HepG2 (cell line): ENCODE results near the gene MAPK14.

ENCODE experiments used
- CEBPB ChIP-seq: IDR thresholded peaks from 2 replicates; pipeline ENCODE4 v1.6.1; 2011; ENCODE audit warnings: low read depth, low read length, improper control_type of control experiment, borderline replicate concordance
- CTCF ChIP-seq: sonication (generic); formaldehyde crosslinking; IDR thresholded peaks from 2 replicates; pipeline ENCODE4 v1.5.0; 2020; ENCODE audit warnings: mild to moderate bottlenecking, missing genetic modification reagents, moderate library complexity
- EP300 ChIP-seq, 3 experiments: sonication (generic) in 1 of 3; formaldehyde crosslinking in 1 of 3; IDR thresholded peaks; 2 replicates each; pipeline versions ENCODE4 v1.5.1 to v1.6.1; 2011 to 2020; ENCODE audit warnings: low read depth in 2 of 3, low read length in 2 of 3, borderline replicate concordance in 1 of 3, improper control_type of control experiment in 1 of 3, mild to moderate bottlenecking in 1 of 3, missing genetic modification reagents in 1 of 3, moderate library complexity in 1 of 3
- FIP1L1 ChIP-seq: fragments of 200-400 bp; formaldehyde crosslinking; IDR thresholded peaks from 2 replicates; pipeline ENCODE4 v1.6.1; 2018; ENCODE audit warnings: low read depth, mild to moderate bottlenecking, low read length, moderate library complexity, borderline replicate concordance; ENCODE audit not compliant: insufficient read depth
- GATA4 ChIP-seq: sonication (generic); IDR thresholded peaks from 2 replicates; pipeline ENCODE4 v1.6.1; 2016; ENCODE audit warnings: antibody characterized with exemption, low read depth, borderline replicate concordance
- HMGXB4 ChIP-seq, 2 experiments: sonication (generic) in 1 of 2; formaldehyde crosslinking in 1 of 2; IDR thresholded peaks; 2 replicates each; pipeline versions ENCODE4 v1.4.0 to v1.6.1; 2018 to 2020; ENCODE audit warnings: missing genetic modification reagents in 2 of 2, borderline replicate concordance in 1 of 2, low read depth in 1 of 2, mild to moderate bottlenecking in 1 of 2, missing biosample characterization in 1 of 2
- JUN ChIP-seq: sonication (generic); formaldehyde crosslinking; IDR thresholded peaks from 2 replicates; pipeline ENCODE4 v1.4.0; 2020; ENCODE audit warnings: mild to moderate bottlenecking, missing genetic modification reagents
- KLF13 ChIP-seq: sonication (generic); formaldehyde crosslinking; IDR thresholded peaks from 2 replicates; pipeline ENCODE4 v1.4.0; 2020; ENCODE audit warnings: mild to moderate bottlenecking, missing genetic modification reagents
- MYC ChIP-seq: sonication (generic); formaldehyde crosslinking; IDR thresholded peaks from 2 replicates; pipeline ENCODE4 v1.9.0; 2021; ENCODE audit warnings: missing genetic modification reagents, borderline replicate concordance
- NFE2L2 ChIP-seq: fragments of 150-350 bp; IDR thresholded peaks from 2 replicates; pipeline ENCODE4 v1.6.1; 2014; ENCODE audit warnings: low read length
- POLR2A ChIP-seq, 2 experiments: IDR thresholded peaks; 2 replicates each; pipeline ENCODE4 v1.6.1; 2011; ENCODE audit warnings: low read depth in 2 of 2, low read length in 2 of 2, mild to moderate bottlenecking in 1 of 2, moderate library complexity in 1 of 2; ENCODE audit not compliant: insufficient read depth in 1 of 2
- ZNF136 ChIP-seq: sonication (generic); formaldehyde crosslinking; IDR thresholded peaks from 2 replicates; pipeline ENCODE4 v1.8.1; 2022; ENCODE audit warnings: low read depth, mild to moderate bottlenecking, moderate library complexity, missing genetic modification reagents
- ZNF17 ChIP-seq: sonication (generic); formaldehyde crosslinking; IDR thresholded peaks from 2 replicates; pipeline ENCODE4 v1.5.0; 2020; ENCODE audit warnings: mild to moderate bottlenecking, missing genetic modification reagents

- TF ChIP-seq CEBPB (no peak), NFE2L2 (no peak), JUN (no peak), ZNF17 (CRISPR knock-in tag) (no peak), KLF13 (no peak), POLR2A (IDR thresholded peaks at IDR 0.05; ENCODE audit: insufficient read depth in 1 of 2, low read depth in 2 of 2, low read length in 2 of 2) (no peak), ZNF136 (no peak), EP300 (IDR thresholded peaks at IDR 0.05; ENCODE audit: low read depth in 2 of 2, low read length in 2 of 2) (no peak), EP300 (CRISPR knock-in tag; IDR thresholded peaks at IDR 0.05; ENCODE audit: borderline replicate concordance) (no peak), MYC (CRISPR knock-in tag) (no peak), GATA4 (no peak), HMGXB4 (CRISPR knock-in tag; IDR thresholded peaks at IDR 0.05; ENCODE audit: borderline replicate concordance in 1 of 2, low read depth in 1 of 2) (no peak), FIP1L1 (no peak), CTCF (no peak)
Measured at GRCh38 chr6:36078159-36078558, 50.6 kb downstream of the MAPK14 start.
